Breast epithelium (tissue), 3 donors: ENCODE results near the gene TM4SF4.

Source experiments
- CTCF ChIP-seq, 3 donors: fragments of 450-650 bp; IDR thresholded peaks; one replicate each; pipeline ENCODE4 v1.5.1; 2016 to 2017; ENCODE audit warnings: antibody characterized with exemption in 3 of 3, mild to moderate bottlenecking in 3 of 3, moderate library complexity in 3 of 3
- POLR2A ChIP-seq: fragments of 450-650 bp; IDR thresholded peaks from one replicate; pipeline ENCODE4 v1.6.1; 2016; ENCODE audit warnings: antibody characterized with exemption, mild to moderate bottlenecking, moderate library complexity

- TF ChIP-seq POLR2A, result no peak
- TF ChIP-seq CTCF (IDR thresholded peaks at IDR 0.05), result no peak
Measured at GRCh38 chr3:149449799-149450198, 24.7 kb upstream of the TM4SF4 start.
